GM10847 (cell line): ENCODE data around the gene PAFAH1B1.

Experiments used
- POLR2A ChIP-seq: IDR thresholded peaks from 2 replicates; pipeline ENCODE4 v1.6.1; 2011; ENCODE audit not compliant: insufficient read length; ENCODE audit errors: extremely low read depth

PAFAH1B1 gene

DNA sequence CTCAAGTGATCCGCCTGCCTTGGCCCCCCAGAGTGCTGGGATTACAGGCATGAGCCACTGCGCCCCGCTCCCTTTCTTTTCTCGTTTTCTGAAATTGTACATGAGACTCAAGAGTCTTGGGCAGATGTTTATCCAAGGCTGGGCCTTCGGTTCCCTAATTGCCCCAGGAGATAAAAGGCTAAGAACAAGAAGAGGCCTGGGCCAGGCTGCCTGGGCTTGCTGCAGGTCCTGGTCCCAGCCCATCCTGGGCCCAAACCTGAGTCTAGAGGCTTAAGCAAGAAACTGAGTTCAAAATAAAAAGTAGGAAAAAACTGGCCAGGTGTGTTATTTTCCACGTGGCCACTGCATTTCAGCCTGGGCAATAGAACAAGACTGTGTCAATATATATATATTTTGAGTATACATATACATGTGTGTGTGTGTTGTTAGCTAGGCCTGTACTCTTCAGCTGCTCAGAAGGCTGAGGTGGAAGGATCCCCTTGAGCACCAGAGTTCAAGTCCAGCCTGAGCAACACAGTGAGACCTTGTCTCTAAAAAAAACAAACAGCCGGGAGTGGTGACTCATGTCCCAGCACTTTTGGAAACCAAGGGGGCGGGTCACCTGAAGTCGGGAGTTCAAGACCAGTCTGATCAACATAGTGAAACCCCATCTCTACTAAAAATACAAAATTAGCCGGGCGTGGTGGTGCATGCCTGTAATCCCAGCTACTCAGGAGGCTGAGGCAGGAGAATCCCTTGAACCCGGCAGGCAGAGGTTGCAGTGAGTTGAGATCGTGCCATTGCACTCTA, 124.9 kb downstream of the PAFAH1B1 start:
- TF ChIP-seq POLR2A, result no peak

DNA sequence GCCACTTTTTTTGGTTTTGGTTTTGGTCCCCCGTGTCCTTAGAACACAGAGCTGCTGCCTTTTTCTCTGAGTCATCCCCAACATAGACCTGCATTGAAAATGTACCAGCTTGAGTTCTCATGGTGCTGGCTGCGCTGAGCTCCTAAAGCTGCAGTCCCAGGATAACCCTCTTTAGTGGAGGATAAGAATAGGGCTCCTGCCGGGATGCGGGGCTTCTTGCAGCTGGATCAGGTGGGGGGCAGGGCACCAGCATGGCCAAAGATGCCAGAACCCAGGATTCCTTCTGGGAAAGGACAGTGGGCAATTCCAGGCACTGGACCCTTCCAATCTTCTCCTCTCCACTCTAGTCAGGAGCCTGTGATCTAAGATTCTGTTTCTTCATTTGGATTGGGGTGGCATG, 126.4 kb downstream of the PAFAH1B1 start:
- TF ChIP-seq POLR2A, result no peak

DNA sequence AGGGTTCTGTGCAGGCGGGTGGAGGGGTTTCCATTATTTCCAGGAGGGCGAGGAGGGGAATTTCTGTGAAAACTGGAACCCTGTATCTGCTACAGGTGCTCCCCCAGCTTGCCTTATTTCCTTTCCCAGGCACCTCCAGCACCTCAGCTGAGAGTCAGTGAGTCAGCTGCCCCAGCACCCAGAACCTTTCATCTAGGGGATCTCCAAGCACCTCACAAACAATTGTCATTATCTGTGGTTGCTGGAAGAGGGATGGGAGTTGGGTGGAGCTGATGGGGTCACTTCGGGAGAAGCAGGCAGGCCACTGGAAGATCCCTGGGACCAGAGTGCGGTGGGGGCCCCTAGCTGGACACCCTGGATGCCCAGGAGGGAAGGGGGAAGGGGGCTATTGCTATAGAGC, 128.1 kb downstream of the PAFAH1B1 start:
- TF ChIP-seq POLR2A, result no peak

DNA sequence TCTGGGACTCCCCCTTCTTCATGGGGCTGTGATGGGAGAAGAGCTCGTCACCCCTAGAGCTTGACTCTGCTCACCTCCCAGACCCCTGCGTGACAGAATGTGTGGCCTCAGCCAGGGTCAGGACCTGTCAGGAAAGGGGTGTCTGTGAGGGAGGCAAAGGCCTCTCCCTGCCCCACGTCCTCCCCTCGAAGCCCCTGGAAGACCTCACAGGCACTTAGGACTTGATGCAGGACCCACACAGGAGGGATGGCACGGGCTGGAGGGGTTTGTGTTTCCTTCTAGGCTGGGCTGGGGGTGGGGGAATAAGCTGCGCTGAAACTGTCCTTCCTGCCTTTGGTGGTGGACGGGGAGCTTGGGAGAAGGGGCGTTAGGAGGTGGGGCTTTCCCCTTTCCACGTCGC, 129.2 kb downstream of the PAFAH1B1 start:
- TF ChIP-seq POLR2A, result no peak

DNA sequence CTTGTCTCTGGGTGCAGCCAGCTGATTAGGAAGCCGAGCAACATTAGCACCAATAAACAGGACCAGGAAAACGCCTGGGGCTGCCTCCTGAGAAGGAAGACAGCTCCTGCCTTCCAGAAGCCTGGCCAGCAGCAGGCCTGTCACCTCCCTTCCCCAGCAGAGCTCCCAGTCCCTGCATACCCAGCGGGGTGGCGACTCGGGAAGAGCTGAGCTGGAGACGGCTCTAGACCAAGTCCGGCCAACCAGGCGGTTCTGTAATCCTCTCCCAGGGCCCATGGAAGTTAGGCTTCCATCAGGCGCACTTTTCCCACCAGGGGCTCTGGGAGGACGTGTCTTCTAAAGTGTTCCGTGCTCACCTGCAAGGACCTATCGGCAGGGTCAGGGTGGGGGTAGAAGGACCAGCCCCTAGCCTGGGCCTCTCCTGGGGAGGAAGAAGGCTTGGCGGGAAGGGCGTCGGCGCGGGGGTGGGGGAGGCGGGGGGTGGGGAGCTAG, 130.1 kb downstream of the PAFAH1B1 start:
- no peak for TF ChIP-seq POLR2A

DNA sequence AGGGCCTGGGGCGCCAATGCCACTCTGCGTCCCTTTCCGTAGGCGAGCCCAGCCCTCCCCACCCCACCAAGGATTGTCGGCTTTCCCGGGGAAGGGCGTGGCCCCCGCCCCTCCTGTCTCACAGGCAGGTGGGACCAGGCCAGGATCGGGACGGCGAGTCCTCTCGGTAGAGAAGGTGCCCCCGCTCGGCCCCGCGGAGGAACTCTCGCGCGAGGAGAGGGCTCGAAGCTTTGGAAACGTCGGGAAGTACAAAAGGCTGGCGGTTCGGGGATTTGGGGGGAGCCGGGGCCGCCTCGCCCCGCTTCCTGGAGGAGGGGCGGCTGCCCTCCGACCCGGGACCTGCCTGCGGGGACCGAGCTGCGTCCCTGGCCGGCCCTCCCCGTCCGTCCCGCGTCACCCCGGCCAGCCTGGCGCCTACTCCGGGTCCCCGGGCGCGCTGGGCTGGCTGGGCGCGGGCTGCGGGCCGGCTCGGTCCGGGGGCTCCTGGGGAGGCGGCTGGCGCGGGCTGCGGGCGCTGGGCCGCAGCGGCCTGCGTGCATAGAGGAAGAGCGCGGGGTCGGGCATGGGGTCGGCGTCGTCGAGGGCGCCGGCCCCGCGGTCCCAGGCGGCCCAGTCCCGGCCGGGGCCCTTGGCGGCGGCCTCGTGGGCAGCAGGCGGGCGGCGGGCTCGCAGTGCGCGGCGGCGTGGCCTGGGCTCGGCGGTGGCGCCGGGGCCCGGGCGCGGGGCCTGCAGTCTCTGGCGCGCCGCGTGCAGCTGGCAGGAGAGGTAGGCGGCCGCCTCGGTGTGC, 130.7 kb downstream of the PAFAH1B1 start:
- TF ChIP-seq POLR2A, result no peak

DNA sequence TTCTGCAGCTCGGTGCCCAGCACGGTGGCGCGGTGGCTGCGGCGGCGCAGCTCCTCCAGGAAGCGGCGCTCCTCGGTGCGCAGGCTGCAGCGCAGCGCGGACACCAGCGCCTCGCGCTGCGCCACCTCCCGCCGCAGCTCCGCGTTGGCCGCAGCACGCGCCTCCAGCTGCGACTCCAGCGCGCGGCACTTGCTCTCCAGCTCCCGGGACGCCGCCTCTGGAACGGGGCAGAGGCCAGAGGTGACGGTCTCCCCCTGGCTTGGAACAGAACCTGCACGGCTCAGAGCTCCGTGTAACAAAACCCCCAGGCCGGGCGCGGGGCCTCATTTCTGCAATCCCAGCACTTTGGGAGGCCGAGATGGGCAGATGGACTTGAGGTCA, 131.3 kb downstream of the PAFAH1B1 start:
- TF ChIP-seq POLR2A, result no peak

DNA sequence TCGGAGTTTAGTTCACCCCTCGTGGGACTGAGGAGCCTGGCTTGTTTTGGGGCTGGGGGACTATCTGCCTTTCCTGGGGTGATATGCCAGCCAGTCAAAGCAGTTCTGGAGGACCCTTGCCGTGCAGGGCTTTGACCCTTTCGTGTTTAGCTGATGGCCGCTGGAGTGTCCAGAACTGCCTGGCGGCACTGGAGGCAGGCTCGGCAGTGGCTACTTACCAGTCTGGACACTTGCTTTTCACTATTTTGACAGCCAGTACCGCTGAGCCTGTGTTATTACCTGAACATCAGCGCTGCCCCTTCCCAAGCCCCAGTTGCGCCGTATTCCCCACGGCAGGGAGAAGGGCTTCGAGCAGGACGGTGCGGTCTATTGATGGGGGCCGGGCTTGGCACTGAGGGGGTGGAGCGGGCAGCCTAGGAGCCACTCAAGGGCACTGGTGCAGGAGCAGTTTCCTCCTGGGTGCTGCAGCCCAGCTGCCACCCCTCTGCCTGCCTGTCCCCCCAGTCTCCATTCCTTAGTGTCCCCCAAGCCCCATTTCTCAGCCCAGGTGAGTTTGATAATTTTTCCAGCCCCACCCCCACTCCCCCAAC, 137.4 kb downstream of the PAFAH1B1 start:
- no peak for TF ChIP-seq POLR2A

DNA sequence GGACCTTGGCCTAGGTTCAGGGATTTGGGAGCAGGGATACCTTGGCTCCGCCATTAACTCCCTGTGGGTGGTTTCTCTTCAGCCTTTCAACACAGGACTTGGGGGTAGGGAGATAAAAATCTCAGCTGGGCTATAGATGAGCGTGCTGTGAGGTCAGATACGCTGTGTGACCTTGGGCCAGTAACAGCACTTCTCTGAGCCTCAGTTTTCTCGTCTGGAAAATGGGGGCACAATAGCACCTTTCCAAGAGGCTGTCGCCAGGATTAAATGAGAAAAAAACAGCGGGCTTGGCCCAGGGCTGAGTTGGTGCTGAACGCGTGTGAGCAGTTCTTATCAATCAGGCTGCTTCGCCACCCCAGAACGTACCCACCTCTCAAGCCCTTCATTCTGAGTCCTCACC, 138.4 kb downstream of the PAFAH1B1 start:
- TF ChIP-seq POLR2A, result no peak

DNA sequence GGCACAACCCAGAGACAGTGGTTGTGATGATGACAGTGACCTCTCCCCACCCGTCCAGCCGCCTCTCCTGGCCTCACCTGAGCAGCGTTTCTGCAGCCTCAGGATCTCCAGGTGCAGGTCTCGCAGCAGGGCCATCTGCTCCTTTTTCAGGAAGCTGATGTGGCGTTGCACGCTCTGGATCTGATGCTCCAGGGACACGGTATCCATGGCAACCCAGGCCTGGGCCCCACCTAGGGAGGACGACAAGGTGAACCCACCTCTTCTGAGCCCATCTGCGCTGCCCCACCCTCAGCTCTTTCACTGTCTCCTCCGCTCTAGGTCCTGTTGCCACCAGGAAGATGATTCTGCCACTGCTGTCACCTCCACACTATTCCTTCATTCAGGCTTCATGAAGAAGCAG, 141.5 kb downstream of the PAFAH1B1 start:
- no peak for TF ChIP-seq POLR2A
